Activated CD4-positive, alpha-beta T cell treated with anti-CD3 and anti-CD28 coated beads for 4 hours (primary cell): ENCODE data around the gene PBX4.

Experiments
- DNase-seq, 2 donors: peaks; one replicate each; pipeline ENCODE4 v3.0.0-alpha.2; 2020

The PBX4 gene

DNA sequence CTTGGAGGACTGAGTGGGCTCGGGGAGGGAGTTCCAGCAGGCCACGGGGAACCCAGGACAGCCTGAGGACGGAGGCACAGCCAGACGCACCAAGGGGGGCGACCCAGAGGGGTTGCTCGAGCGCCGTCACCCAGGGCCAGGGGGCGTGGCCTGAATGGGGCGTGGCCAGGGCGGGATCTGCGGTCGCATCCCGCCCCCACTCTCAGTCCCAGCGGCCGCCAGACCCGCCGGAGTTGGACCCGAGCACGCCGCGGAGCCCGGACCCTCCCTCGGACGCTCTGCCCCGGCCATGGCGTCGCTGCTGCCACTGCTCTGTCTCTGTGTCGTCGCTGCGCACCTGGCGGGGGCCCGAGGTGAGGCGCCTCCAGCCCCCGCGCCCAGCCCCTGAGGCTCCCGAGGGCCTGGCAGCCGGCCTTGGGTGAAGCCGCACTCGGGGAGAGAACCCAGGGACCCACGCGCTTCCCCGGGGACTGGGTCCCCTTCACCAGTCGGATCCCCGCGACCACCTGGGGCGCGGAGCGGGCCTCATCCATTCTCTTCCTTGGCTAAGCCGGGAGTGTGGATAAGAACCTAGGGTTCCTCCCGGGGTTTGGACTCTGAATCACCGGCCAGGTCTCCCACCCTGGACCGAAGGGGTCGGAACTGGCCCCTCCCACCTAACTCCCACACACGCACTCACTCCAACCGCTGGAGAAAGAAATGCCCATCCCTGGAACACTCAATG, 80.3 kb downstream of the PBX4 start, which contains the start of gene CILP2:
TSS of gene CILP2 (plus strand) at position 205 of the 724 bp plus-strand sequence. CDS start at position 290, 85 bp downstream.
- DNase-seq = peak; percentile 37 to 48

DNA sequence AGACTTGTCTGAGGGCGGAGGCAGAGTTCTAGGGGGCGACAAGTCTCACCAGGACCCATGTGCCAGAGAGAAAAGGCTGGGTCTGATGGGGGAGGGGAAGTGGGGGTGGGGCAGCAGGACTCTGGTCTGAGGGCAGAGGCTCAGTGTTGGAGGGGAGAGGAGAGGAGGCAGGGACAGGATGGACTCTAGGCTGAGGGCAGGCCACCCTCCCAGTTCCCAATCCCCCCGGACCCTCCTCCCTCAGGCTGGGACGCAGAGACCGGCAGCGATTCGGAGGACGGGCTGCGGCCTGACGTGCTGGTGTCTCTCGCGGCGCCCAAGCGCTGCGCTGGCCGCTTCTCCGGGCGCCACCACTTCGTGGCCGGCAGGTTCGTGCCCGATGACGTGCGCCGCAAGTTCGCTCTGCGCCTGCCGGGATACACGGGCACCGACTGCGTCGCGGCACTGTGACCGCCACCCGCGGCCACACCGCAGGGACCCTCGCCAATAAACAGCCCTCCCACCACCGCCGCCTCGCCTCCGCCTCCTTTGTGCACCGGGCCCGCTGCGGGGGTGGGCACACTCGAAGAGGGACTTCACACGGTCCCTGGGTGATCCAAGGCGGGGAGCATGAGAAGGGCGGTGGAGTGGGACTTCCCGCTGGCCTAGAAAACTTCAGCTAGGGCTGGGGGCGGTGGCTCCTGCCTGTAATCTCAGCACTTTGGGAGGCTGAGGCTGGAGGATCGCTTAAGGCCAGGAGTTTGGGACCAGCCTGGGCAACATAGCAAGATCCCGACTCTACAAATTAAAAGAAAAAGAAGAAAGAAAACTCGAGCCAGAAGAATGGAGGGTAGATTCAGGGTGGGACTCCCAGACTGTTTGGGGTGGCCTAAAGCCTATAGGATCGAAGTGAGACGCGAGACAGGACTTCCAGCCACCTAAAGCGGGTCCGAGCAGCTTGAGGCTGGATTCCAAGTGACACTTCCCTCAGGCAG, 81.1 kb downstream of the PBX4 start:
- DNase-seq = peak in 1 of 2 donors; percentile 38

DNA sequence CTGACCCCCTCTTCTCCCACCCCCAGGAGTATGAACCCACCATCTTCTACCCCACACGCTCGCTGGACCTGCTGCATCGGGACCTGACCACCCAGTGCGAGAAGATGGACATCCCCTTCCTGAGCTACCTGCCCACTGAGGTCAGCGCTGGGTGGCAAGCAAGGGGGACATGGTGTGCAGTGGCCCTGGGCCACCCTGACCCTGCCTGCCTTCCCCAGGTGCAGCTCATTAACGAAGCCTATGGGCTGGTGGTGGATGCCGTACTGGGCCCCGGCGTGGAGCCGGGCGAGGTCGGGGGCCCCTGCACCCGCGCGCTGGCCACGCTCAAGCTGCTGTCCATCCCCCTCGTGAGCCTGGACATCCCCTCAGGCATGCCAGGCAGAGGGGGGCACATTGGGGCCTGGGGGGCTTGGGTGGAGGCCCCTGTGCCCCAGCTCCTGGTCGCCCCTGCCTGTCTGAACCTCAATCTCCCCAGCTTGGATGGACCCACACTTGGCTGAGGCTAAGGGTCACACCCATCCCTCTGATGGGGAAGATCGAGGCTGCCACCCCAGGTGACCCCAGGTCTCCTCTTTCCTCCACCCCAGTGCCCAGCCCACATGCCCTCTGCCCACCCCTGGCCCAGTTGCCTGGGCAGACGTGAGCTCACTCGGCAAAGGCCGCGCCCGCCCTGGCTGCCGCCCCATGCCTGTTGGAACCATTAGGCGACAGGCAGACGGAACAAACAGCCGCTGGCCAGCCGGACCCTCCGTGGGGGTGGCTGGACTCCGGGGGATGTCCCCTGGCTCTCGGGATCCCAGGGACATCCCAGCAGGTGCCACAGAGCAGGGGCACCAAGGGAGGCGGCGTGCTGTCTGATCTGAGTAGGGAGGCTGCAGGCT, 82.9 kb downstream of the PBX4 start:
- DNase-seq = no peak

DNA sequence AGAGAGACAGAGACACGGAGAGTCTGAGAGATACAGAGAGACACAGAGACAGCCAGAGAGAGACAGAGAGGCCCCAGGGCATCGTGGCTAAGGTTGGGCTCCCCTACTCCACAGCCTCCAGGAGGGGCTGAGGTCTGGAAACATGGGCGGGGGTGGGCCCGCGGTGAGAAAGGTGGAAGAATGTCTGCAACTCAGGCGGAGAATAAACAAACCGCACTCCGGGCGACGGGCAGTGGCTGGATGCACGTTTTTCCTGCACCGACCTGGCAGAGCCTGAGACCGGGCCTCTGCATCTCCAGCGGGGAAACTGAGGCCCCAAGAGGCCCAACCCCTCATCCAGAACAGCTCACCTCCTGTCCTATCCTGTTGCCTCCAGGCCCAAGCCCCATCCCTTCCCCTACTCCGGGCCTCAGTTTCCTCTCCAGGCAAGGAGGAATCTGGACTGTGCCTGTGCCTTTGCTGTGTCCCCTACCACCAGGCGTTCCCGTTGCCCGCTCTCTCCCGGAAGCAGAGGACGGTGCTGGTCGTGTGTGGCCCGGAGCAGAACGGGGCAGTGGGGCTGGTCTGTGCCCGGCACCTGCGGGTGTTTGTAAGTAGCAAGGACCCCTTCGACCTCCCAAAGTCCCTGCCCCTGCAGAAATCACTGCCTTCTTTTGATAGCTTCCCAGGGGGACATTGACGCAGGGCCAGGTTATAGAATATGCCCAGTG, 83.8 kb downstream of the PBX4 start:
- DNase-seq = no peak

DNA sequence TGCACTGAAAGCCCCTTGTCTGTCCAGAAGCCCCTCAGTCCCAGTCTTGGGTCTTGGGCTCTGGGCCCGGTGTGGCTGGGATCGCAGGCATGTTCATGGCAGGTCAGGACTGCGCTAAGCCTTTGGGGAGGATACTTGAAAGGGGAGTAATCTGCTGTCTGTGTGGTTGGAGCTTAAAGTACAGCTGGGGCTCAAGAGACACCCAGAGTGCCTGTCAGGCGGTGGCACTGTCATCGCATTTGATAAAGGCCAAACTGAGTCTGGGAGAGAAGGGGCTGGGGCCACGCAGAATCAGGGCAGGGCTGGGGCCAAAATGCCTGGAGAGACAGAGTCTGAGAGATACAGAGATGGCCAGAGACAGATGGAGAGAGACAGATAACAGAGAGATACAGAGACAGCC, 84.6 kb downstream of the PBX4 start:
- DNase-seq = no peak

DNA sequence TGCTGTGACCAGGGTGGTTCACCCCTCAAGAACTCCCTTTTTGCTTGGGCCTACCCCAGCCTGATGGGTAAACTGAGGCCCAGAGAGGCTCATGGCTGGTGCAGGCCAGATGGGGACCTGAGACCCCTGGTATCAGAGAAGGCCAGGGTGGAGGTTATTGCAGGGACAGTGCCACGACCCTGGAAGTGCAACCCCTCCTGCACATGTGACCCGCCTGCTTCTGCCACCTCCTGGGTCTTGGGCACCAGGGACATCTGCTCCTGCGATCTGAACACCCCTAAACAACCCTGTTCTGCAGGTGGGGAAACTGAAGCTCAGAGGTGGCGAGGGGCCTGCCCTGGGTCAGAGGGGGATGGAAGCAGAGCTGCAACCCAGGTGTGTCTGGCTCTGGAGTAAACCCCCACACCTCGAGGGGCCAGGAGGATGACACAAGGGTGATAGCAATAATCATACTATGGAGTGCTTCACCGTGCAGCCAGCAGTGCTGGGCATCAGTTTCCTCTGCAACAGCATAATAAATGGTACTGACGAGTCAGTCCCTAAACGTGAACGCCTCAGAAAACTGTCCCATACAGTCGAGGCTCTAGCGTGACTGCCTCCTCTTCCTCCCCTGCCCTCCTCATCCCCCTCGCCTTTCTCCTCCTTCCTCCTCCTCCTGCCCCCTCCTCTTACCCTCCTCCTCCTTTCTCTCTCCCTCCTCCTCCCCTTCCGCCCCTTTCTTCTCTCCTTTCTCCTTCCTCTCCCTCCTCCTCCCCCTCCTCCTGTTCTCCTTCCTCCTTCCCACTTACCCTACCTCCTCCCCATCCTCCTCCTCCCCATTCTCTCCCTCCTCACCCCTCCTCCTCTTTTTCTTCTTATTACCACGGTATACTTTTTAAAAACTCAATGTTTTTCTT, 85.4 kb downstream of the PBX4 start:
- no peak for DNase-seq

DNA sequence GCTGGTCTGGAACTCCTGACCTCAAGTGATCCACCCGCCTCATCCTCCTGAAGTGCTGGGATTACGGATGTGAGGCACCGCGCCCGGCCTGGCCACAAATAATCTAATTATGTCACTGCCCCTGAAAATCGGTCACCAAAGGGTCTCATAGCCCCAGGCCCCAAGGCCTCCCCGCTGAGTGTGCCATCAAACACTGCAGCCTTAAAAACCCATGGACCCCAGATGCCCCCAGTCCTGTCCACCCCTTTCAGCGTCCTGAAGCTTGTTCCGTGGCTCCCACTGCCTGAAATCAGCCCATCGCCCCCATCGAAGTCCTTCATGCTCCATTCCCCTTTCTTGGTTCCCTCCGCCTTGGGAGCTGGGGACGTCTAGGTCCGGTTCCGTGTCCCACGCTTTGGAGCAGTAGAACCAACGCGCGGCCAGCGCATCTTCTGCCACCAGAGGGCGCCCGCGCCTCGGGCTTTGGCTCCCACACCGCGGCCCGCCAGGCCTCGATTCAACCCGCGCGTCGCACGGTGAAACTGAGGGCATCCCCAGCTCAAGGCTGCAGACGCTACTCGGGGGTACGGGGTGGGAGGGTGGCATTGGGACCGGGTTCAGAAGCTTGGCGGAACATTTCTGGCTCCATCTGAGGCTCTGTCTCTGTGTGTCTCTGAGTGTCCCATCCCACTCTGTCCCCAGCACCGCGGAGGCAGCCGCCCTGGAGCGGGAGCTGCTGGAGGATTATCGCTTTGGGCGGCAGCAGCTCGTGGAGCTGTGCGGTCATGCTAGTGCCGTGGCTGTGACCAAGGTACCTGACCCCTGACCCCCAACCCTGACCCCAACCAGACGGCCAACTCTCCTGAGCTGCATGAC, 86.3 kb downstream of the PBX4 start:
- DNase-seq = peak; percentile 83 to 90

DNA sequence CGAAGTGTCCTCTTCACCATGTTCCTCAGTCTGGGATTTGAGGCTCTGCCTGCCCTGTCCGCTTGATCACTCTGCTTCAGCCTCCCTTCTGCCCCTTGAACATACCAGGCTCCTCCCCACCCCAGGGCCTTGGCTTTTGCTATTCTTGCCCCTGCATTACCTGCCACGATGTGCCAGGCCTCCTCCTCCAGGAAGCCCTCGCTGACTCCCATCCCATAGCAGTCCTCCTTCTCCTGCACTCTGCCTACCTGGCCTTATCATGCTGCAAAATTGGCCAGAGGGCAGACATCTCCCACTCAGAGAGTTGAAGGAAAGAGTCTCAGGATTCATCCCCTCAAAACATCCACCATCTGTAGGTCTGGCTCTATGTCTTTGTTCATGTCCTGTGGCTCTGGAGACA, 87.6 kb downstream of the PBX4 start:
- DNase-seq = no peak

DNA sequence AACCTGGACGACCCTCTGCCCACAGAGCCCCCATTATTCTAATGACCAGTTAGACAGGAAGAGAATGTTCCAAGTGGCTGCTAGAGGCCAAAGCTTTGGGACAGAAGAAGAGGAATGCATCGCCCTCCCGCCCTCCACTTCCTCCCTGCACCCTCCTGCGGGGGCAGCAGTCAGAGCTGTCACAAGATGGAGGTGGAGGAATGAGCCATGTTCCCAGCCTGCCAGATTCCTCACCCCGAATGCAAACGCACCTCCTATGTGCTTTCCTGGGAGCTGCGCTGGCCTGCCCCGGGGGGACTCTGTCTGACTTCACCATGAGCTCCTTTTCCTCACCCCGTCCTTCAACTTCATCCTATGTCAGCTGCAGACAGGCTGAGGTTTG, 88.1 kb downstream of the PBX4 start:
- DNase-seq = no peak

DNA sequence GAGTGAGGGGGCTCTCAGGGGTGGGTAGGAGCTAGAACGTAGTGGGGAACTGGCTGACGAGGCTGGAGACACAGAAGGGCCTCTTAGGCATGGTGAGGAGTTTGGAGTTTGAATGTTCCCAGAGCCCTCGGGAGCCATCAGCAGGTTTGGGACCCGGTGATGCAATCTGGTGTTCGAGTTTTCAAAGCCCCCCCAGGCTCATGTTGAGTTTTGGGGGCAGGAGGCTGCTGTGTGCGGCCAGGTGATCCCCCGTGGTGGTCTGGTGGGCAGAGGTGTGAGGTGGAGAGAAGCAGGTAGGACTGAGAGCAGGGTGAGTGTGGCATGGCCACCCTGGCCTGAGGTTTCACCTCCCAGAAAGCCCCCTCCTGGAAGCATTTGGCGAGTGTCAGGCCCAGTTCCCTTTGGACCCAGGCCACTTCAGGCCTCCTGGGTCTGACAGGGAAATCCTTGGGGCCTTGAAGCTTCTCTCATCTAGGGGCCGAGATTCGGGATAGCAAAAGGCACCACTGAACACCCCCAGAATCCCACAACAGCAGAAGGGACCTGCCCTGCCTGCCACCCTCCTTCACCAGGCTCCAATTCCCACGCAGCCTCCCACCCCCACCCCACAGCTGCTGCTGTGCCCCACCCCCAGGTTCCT, 88.6 kb downstream of the PBX4 start:
- DNase-seq = no peak

DNA sequence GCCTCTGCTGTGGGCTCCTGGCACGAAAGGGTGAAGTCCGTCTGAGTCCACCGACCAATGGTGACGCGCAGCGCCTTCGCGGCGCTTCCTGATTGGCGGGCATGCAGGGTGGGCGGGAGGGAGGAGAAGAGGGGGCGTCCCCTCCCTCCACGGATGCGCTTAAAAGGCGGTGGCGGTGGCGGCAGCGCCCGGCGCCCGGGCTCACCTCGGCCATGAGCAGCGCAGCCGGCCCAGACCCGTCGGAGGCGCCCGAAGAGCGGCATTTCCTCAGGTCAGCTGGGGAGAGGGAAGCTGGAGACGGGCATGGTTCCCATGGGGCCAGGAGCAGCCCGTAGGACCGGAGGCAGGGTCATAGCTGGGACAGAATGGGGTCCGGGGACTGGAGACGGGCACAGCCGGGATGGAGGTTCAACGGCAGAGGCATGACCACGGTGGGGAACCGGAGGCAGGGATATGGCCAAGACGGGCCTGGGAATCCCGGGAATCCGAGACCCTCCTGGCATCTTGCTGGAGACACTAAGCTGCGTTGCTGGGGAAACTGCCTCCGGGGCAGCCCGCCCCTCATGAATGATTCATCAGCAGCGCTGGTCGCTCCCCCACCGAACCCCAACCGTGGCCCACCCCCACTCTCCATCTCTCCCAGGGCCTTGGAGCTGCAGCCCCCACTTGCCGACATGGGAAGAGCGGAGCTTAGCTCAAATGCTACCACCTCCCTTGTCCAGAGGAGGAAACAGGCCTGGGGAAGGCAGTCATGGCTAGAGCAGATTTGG, 89.6 kb downstream of the PBX4 start, which contains the start of gene YJEFN3:
TSS of gene YJEFN3 (plus strand) at position 191 of the 770 bp plus-strand sequence. CDS start at position 213, 22 bp downstream.
- no peak for DNase-seq

DNA sequence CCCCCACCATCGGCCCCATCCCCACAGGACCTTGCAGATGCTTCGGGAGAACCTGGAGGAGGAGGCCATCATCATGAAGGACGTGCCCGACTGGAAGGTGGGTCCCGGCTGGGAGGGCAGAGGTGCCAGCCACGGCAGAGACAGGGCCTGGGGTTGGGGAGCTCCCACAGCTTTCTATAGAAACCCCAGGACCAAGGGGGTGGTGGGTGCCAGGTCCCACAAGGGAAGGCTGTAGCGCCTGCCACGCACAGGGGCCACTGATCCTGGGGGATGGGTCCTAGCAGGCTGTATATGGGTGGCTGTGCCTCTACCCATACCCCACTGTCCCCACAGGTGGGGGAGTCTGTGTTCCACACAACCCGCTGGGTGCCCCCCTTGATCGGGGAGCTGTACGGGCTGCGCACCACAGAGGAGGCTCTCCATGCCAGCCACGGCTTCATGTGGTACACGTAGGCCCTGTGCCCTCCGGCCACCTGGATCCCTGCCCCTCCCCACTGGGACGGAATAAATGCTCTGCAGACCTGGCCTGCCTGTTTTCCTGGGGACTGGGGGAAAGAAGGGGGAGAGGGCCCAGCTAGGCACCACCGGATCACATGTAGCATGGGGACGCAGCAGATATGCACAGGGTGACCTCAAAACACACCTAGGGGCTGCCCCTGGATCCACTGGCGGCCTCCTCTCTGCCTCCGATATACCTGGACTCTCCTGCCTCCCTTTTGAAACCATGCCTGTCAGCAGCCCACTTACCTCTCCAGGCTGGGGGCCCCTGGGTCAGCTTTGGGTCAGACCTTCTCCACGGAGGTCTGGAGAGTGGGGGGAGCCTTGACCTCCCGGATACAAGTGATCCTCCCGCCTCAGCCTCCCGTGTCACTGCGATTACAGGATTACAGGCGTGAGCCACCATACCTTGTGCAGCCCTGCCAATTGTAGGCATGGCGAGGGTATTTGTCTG, 90.5 kb downstream of the PBX4 start:
- no peak for DNase-seq

DNA sequence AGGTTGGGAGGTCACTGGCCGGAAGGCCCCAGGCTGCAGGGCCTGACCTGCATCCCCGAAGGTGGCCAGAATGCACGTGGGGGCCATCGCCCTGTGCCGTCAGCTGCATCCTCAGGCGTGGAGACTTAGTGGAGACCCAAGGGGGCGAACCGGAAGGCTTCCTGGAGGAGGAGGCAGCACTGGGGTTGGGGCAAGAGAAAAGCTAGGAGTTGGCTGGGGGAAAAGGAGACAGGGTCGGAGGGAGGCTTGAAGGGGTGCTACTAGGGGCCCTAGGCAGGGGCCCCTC, 91.2 kb downstream of the PBX4 start:
- no peak for DNase-seq

DNA sequence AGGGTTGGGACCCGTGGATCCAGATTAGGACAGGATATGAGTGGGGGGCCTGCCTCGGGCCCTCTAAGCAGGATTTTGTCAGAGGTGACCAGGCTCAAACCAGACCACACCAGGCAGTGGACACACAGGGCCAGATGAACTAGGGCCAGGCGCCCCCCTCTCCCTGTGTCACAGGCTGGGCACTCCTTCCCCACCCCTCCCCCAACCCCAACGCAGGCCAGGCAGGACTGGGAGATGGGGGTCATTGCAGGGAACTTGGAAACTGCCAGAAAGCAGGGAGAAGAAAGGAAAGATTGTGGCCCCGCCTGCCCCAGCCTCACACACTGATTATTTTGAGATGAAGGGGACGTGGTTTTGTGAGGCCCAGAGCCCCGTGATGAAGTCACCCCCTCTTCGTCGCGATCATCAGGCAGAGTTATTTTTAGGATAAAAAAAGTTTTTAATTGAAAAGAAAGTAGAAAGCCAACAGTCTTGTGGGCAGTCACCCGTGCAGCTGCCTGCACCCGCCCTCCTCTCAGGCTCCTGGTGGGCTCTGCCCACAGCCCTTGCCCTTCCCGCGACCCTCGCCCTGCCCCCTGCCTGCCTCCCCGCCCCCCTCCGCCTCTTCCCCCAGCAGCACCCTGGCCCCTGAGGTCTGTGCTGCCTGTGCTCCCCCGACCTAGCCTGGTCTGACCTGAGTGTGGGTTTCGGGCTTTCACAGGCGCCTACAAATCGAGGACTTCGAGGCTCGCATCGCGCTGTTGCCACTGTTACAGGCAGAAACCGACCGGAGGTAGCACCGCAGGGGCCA, 91.7 kb downstream of the PBX4 start:
- no peak for DNase-seq

DNA sequence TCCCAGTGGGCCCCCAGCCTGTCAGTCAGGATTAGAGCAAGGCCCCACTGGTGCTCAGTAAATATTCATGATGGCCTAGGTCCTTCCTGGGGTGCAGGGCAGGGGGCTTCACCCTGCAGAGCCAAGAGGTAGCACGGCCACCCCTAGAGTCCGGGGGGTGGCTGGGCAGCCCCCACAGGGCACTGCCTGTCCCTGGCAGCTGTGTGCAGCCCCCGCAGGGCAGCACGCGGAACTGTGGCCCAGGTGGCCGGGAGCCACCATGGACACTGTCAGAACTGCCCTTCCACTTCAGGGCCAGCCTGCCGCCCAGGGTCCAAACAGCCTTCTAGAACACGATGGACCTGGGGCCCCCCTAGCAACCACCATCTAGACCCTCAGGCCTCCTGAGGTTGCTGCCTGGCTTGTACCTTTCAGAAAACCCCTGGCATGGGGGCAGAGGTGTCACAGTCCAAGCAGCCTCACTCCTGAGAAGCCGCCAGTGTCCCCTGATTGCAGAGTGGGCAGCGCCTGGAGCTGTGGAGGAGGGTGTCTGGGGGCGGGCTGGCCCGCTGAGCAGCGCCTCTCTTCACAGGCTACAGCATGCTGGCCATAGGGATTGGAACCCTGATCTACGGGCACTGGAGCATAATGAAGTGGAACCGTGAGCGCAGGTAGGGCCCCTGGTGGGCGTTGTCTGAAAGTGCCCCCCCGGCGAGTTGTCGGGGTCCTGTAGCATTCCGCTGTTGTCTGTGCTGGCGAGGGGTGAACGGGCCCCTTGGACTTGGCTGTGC, 92.7 kb downstream of the PBX4 start:
- DNase-seq = no peak

DNA sequence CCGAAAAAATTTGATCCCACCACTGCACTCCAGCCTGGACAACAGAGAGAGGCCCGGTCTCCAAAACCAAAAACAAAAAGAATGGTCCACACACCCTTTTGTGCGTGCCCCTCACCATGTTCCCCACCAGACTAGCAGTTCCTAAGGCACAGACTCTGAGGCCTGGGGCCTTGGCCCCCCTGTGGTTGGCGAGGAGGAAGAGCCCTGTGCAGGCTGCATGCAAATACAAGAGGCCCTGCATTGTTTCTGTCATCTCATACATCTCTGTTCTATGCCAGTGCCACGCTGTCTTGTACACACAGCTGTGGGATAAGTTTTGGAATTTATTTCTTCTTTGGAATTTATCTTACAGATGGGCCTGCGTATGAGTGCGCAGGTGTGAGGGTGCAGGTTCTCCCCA, 94.4 kb downstream of the PBX4 start:
- no peak for DNase-seq
